ENCODE results near the gene KNG1. TPM values are rescaled to one million over a fixed set of nuclear protein-coding genes. Genes with fewer than 3 reads are reported as not detected.

Gene KNG1
- total and polyA plus RNA-seq, 2 of the 8 experiments (the other 6 are each of a cell fraction or from before 2014, with no cell fraction given) = 0.05 TPM; not detected in 1

DNA sequence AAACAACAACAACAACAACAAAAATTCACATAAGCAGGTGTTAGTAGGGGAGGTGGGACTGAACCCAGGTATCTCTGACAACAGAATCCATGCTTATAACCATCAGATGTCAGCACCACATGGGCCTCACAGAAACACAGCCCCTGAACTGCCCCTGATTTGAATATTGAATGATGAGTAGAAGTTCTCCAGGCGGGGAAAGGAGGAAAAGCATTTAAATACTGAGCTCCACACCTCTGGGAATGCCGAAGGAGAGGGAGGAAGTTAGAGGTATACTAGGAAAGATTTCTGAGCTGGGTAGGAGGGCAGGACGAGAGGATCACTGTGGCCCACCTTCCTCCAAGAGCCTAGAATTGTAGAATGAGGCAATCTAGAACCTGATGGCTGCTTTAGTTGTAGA, 34.3 kb downstream of the KNG1 start:
- Histone ChIP-seq H4K8ac (ENCODE audit: extremely low read depth, insufficient read depth, low read length) (no peak overlapping the region), H3K9me3 (ENCODE audit: insufficient read depth in 2 of 2, low read depth in 1 of 2, low read length in 1 of 2) (no peaks in the 10 kb centered on the region), H3K14ac (ENCODE audit: insufficient read length) (no peak overlapping the region), H3K4me2 (ENCODE audit: insufficient read depth in 1 of 2, low read depth in 2 of 2, low read length in 2 of 2) (no peak overlapping the region), H4K91ac (replicated peaks; ENCODE audit: insufficient read length, low read length) (no peak overlapping the region), H2BK15ac (ENCODE audit: low read length) (no peak overlapping the region), H3K18ac (ENCODE audit: extremely low read depth, low read length) (0 out of 2 replicates have a peak overlapping the region, but pooled peaks have one; percentile 53), H3K56ac (replicated peaks; ENCODE audit: insufficient read length, low read depth, low read length) (no peak overlapping the region), H2AFZ (ENCODE audit: low read length) (peak overlapping the region; percentile 85), H2AK5ac (ENCODE audit: low read depth, low read length) (no peak overlapping the region), H2BK120ac (replicated peaks; ENCODE audit: low read depth, low read length) (no peak overlapping the region), H3K27ac (ENCODE audit: low read depth, low read length) (no peak overlapping the region), H2BK5ac (ENCODE audit: low read depth, low read length) (peak overlapping the region; percentile 60; the same call in 1 of the 2 replicates), H3K79me2 (ENCODE audit: control insufficient read depth in 1 of 2, insufficient read depth in 2 of 2, low read length in 2 of 2) (no peaks in the 10 kb centered on the region), H2BK12ac (ENCODE audit: low read depth, low read length) (peak overlapping the region; percentile 84; the same call in 1 of the 2 replicates), H2BK20ac (ENCODE audit: low read length) (no peak overlapping the region; the same call in 1 of the 2 replicates), H3K79me1 (ENCODE audit: low read depth, low read length) (no peaks in the 10 kb centered on the region), H3K4me1 (replicated peaks in 1 of 4; ENCODE audit: control insufficient read depth in 3 of 4, insufficient read depth in 4 of 4, low read length in 3 of 4) (peaks cover 0 to 2% (median 0%) of the 10 kb centered on the region in 4 experiments; a peak in 3 of 7 replicates), H3K23ac (ENCODE audit: insufficient read length) (no peak overlapping the region), H3K4me3 (ENCODE audit: extremely low read depth in 1 of 4, insufficient read depth in 2 of 4, low read depth in 3 of 4, low read length in 4 of 4) (no peak overlapping the region), H3K27me3 (replicated peaks in 1 of 4; ENCODE audit: control insufficient read depth in 3 of 4, extremely low read depth in 1 of 4, insufficient read depth in 3 of 4, low read length in 3 of 4) (no peaks in the 10 kb centered on the region), H3K36me3 (ENCODE audit: control insufficient read depth in 2 of 4, insufficient read depth in 4 of 4, low read length in 3 of 4) (no peaks in the 10 kb centered on the region), H4K20me1 (replicated peaks in 1 of 2; ENCODE audit: control insufficient read depth in 1 of 2, insufficient read depth in 2 of 2, low read length in 2 of 2) (no peaks in the 10 kb centered on the region), H3K4ac (replicated peaks; ENCODE audit: insufficient read length, low read depth, low read length) (peak overlapping the region; percentile 65), H4K5ac (ENCODE audit: insufficient read length, low read depth, low read length) (no peak overlapping the region), H3K23me2 (ENCODE audit: low read depth, low read length) (no peaks in the 10 kb centered on the region), H3K9ac (replicated peaks in 1 of 4; ENCODE audit: extremely low read depth in 1 of 4, low read depth in 3 of 4, low read length in 3 of 4) (no peak overlapping the region)
- 77% methylated on average over 3 of the region's 3 CpGs; no CpG with 5 or more reads in 1 of the 2 experiments for WGBS, 2 experiments (ENCODE audit: extremely low coverage in 1 of 2, insufficient coverage in 1 of 2, insufficient read length in 1 of 2, insufficient replicate concordance in 2 of 2, low coverage in 1 of 2, low lambda C conversion rate in 2 of 2, missing lambda C conversion rate in 1 of 2)
- POLR2A ChIA-PET (ENCODE audit: partially characterized antibody) = interaction anchor here (0.9 to 5.1 kb wide), 4 partner anchors 21 to 181 kb away, joined by 4 to 38 read pairs (median 4); partner anchors contain the start of genes DNAJB11 and EIF4A2
- FAIRE-seq (no peak), DNase-seq (ENCODE audit: low read depth in 1 of 2, low spot score in 2 of 2) (no peak)
- no peak for TF ChIP-seq BCL11A (IDR thresholded peaks at IDR 0.05; ENCODE audit: low read depth in 2 of 2, low read length in 2 of 2)
- TF ChIP-seq KDM1A (IDR thresholded peaks at IDR 0.05; ENCODE audit: borderline replicate concordance, low read length) = no peak
- no peak for TF ChIP-seq CHD1 (IDR thresholded peaks at IDR 0.05; ENCODE audit: low read depth, low read length)
- no peak for TF ChIP-seq RAD21 (IDR thresholded peaks at IDR 0.05 in 1 of 2, conservative IDR thresholded peaks at IDR 0.05 in 1 of 2; ENCODE audit: low read depth in 2 of 2, low read length in 2 of 2)
- TF ChIP-seq, protein P1, sequence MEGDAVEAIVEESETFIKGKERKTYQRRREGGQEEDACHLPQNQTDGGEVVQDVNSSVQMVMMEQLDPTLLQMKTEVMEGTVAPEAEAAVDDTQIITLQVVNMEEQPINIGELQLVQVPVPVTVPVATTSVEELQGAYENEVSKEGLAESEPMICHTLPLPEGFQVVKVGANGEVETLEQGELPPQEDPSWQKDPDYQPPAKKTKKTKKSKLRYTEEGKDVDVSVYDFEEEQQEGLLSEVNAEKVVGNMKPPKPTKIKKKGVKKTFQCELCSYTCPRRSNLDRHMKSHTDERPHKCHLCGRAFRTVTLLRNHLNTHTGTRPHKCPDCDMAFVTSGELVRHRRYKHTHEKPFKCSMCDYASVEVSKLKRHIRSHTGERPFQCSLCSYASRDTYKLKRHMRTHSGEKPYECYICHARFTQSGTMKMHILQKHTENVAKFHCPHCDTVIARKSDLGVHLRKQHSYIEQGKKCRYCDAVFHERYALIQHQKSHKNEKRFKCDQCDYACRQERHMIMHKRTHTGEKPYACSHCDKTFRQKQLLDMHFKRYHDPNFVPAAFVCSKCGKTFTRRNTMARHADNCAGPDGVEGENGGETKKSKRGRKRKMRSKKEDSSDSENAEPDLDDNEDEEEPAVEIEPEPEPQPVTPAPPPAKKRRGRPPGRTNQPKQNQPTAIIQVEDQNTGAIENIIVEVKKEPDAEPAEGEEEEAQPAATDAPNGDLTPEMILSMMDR (IDR thresholded peaks at IDR 0.05; ENCODE audit: control extremely low read depth in 1 of 3, insufficient read depth in 1 of 3, low read depth in 1 of 3, low read length in 3 of 3) = no peak
- no peak for TF ChIP-seq RFX5 (IDR thresholded peaks at IDR 0.05; ENCODE audit: borderline replicate concordance, low read depth, low read length)
- no peak for TF ChIP-seq CHD2 (IDR thresholded peaks at IDR 0.05; ENCODE audit: low read length)
- TF ChIP-seq SP2 (IDR thresholded peaks at IDR 0.05; ENCODE audit: low read length) = no peak
- TF ChIP-seq POLR2A (IDR thresholded peaks at IDR 0.05; ENCODE audit: control extremely low read depth in 1 of 2, low read depth in 2 of 2, low read length in 2 of 2) = no peak
- no peak for TF ChIP-seq CEBPB (IDR thresholded peaks at IDR 0.05; ENCODE audit: low read depth, low read length)
- CTCF ChIA-PET (ENCODE audit: partially characterized antibody) = interaction anchor here (0.6 to 13.6 kb wide), 5 partner anchors 20 to 414 kb away, joined by 3 to 229 read pairs (median 4); partner anchors contain the start of gene AHSG

Measured in H1 (cell line).